GM21360 (cell line): ENCODE data around the gene CCDC71.

Source experiments
- ATAC-seq: cut with Tn5 transposase; IDR thresholded peaks from one replicate; pipeline ENCODE4 v1.9.1; 2021; ENCODE audit warnings: mild to moderate bottlenecking, moderate library complexity; ENCODE audit not compliant: unreplicated experiment

Gene CCDC71

DNA sequence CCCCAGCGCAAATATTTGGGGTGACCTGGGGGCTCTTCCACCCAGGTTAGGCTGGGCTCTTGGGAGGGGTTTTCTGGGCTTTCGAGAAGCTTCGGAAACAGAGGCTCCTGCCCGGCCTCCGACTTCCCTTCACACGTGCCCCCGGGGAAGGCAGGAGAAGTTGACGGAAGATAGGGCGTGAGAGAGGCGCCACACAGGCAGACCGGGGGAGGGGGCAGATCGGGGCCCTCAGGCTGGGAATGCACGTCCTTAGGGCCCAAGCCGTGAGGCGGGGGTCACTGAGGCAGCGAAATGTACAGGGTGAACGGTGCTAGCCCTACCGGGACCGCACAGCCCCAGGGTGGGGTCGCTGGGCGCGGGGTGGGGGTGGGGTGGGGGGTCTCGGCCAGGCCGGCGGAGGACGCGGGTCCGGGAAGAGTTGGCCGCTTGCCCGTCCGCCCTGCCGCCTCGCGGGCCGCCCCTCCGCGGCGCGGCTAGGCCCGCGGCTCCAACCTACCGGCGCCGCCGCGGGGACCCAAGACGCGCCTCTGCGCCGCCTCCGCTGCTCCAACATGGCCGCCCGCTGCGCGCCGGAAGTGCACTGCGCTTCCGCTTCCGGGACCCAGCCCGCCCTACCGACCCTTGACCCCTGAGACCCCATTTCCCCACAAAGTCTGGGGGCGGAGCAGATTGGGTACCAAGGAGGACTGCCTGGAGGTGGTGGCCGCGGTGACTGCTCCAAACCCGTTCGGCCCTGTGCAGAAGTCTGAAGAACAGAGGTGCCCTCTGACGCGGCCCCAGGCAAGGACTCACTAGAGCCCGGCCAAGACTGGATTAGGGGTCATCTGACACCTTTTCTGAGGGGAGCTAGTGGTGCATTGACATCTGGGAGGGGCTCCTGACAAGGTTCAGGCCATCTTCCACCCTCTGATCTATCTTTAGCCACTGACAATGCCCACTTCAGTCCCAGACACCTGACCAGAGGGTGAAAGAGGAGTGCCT, at the start of gene CCDC71:
TSS of gene CCDC71 (minus strand) at position 561 of the 981 bp plus-strand sequence. CDS start 2,123 bp downstream, outside the sequence.
- ATAC-seq = peak; percentile 72

DNA sequence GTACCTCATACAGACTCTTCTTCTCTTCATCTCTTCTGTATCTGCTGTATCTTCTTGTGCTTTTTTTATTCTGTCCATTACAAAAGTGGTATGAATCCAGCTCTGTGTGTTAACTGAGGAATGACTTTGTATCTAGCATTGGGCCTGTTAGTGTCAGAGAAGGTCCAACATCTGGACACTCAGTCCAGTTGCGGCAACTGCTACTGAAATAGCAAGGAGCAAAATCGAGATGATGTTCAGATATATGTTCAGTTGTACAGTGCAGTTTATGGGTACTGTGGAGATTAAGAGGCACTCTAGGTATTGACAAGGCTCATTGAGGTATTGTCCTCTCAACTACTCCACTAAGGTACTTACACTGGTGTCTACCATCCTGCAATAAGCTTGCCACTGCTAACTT, 47.9 kb upstream of the CCDC71 start:
- ATAC-seq = no peak

DNA sequence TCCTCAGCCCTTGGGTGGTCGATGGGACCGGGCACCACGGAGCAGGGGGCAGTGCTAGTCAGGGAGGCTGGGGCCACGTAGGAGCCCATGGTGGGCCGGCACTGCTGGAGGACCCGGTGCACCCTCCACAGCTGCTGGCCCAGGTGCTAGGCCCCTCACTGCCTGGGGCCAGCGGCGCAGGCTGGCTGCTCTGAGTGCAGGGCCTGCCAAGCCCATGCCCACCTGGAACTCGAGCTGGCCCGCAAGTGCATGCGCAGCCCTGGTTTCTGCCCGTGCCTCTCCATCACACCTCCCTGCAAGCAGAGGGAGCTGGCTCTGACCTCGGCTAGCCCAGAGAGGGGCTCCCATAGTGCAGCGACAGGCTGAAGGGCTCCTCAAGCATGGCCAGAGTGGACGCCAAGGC, 47.4 kb upstream of the CCDC71 start:
- no peak for ATAC-seq

DNA sequence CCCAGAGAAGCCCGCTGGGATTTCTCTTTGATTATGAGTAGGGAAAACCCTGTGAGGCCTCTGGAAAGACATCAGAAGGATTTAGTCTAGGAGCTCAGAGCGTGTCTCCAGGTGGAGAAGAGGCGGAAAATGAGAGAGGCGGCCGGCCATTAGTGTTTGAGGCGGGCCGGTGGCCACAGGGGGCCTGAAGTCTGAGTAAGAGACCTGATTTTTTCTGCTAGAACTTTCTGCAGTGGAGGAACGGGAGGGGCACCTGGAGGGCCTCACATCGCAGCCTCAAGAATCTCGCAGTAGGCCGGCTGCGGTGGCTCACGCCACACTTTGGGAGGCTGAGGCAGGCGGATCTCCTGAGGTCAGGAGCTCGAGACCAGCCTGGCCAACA, 33.8 kb upstream of the CCDC71 start:
- ATAC-seq = no peak

DNA sequence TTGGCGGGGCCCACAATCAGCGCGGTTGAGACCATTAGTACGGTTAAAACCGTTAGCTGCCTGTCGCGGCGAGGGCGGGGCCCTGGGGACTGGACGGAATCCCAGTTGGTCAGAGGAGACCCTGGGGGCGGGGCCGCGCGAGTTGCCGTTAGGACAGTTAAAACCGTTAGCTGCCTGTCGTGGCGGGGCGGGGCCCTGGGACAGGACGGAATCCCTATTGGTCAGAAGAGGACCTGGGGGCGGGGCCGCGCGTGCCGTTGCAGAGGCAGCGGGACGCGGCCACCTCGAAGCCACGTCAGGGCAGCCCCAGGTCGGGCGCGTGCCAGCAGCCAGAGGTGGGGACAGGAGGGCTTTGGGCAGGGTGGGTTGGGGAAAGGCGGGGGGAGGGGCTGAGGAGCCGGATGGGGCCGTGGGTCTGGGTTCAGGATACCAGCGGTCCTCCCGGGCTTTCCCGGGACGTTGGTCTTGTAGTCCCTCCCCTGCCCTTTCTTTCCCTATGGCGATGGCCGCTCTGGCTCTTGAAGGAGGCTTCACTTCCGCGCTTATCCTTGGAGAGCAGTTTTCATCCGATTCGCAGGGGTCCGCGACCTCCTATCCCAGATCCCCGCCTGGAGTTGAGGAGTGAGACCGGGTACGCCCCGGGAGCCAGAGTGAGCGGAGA, 33.2 kb upstream of the CCDC71 start:
- ATAC-seq = no peak

DNA sequence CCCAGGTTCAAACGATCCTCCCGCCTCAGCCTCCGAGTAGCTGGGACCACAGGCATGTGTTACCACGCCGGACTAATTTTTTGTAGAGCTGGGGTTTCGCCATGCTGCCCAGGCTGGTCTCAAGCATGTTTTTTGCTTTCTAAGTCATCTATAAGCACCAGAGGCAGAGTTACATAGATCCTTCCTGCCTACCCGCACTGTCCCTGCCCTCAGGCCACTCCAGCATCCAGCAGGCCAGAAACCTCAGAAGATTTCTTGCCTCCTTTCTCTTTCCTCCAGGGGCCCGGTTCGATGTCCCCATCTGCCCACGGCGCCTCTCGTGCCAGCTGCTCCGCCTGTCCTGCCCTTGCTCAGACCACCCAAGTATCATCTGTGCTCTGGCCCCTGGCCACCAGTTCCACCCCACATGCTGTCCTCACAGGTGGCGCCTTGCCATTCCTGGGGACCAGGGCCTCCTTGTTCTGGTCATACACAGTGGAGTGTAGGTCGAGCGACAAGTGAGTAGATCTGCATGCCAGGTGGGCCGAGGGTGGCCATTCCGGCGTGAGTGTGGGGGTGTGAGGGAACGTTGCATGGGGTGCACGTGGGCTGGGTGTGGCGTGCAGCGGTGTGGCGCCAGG, 32.6 kb upstream of the CCDC71 start:
- ATAC-seq = no peak

DNA sequence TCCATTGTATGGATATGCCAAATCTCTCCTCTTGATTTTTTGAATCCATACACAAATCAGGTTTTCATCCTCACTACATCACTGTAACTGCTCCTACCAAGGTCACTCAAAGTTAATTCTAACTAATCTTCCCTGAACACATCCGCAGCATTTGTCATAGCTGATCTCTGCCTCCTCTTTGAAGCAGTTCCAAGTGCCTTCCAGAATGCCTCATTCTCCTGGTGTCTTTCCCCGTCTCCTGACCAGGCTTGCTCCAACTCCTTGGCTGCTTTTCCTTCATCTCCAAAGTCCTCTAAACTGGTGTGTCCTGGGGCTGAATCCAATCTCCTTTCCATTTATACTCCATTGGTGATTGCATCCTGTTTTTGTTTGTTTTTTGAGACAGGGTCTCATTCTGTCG, 32.0 kb upstream of the CCDC71 start:
- ATAC-seq = no peak

DNA sequence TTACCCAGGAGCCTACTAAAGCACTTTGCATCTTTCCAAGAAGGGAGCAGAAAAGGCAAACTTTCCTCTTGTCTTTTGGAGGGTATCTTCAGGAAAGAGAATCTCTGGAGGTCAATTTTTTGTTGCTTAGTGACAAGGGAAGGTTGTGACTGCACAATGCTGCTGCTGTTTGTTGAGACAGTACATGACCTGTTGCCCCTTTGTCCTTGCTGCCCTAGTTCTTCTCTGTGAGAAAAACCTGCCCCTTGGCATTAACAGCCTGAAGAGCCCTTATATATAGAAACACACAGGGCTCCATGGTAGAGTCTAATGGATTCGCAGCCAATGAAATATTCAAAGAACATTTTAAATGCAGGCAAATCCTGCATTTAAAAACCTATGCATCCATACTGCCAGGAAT, 25.6 kb upstream of the CCDC71 start:
- no peak for ATAC-seq

DNA sequence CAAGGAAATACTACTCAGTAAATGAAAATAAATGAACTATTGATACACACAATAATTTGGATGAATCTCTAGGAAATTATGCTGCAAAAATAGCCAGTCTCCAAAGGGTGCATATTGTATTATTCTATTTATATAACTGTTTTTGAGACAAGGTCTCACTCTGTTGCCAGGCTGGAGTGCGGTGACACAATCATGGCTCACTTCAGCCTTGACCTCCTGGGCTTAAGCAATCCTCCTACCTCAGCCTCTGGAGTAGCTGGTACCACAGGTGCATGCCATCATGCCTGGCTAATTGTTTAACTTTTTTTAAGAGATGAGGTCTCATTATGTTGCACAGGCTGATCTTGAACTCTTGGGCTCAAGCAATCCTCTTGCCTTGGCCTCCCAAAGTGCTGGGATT, 17.7 kb upstream of the CCDC71 start:
- ATAC-seq = no peak

DNA sequence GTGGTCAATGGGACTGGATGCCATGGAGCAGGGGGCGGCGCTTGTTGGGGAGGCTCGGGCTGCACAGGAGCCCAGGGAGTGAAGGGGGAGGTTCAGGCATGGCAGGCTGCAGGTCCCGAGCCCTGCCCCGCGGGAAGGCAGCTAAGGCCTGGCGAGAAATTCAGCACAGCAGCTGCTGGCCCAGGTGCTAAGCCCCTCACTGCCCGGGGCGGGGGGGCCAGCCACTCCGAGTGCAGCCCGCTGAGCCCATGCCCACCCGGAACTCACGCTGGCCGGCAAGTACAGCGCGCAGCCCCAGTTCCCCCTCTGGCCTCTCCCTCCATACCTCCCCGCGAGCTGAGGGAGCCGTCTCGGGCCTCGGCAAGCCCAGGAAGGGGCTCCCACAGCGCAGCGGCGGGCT, 16.6 kb upstream of the CCDC71 start:
- ATAC-seq = no peak

DNA sequence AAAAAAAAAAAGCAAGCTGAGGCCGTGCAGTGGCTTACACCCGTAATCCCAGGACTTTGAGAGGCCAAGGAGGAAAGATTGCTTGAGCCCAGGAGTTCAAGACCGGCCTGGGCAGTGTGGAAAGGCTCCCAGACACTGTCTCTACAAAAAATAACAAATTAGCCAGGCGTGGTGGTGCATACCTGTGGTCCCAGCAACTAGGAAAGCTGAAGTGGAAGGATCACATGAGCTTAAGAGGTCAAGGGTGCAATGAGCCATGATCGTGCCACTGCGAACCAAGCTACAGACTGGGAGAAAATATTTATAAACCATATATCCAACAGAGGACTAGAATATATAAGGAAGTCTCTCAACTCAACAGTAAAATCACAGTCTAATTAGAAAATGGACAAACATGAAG, 15.2 kb upstream of the CCDC71 start:
- ATAC-seq = no peak

DNA sequence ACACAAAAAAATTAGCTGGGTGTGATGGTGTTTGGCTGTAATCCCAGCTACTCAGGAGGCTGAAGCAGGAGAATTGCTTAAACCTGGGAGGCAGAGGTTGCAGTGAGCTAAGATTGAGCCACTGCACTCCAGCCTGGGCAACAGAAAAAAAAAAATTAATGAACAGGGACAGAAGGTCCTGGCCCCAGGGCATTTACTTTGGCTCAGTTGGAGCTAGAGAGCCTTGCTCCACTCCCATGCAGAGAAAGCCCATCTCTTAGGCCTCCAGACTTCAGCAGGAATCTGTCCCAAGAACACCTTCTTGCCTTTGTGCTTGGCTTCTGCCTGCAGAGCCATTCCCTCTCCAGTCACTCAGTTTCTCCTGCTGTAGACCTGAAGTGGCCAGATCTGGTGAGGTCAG, 14.0 kb upstream of the CCDC71 start:
- no peak for ATAC-seq

DNA sequence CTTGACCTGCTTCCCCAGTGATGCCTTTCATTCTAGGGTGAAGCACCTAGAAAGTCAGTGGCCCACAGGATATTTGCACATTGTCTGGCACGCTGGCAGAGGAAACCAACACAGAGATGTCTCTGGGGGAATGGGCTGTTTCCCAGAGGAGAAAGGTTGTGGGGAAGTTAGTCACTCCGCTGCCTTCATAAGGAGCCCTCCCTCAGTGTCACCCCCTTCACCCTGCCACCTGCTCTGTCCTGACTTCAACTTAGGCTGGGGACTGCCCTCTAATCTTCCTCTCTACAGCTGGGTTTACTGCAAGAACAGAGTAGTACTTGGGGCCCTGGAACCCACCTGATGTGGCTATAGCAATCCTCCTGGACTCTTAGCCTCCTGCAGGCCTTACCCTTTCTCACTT, 10.9 kb upstream of the CCDC71 start:
- no peak for ATAC-seq

DNA sequence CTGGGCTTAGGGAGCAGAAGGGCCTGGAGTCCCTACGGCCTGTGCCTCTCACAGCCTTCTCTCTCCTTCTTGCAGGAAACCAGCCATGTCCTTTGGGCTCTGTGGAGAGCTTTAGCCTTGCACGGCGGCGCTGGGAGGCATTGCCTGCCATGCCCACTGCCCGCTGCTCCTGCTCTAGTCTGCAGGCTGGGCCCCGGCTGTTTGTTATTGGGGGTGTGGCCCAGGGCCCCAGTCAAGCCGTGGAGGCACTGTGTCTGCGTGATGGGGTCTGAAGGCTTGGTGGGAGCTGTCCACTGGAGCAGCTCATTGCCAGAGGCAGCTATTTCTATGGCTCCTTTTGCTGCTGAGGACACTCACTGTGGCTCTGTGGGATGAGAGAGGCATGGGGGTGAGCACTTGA, 9.4 kb upstream of the CCDC71 start:
- ATAC-seq = no peak

DNA sequence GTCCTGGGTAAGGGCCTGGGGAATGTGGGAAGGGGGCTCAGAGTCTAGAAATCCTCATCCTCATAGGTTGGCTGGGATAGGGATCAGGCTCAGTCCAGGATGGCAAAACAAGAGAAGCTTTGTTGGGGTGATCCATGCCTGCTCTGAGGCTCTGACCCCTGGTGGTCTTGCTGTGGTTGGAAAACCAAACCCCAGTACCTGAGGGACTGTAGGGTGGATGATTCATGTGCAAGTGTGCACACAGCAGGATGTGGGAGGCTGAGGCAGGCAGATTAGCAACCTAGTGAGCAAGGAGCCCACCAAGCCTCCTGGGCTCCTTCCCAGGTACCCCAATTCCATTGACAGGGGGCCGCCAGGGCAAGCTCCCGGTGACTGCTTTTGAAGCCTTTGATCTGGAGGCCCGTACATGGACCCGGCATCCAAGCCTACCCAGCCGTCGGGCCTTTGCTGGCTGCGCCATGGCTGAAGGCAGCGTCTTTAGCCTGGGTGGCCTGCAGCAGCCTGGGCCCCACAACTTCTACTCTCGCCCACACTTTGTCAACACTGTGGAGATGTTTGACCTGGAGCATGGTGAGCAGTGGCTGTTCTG, 8.4 kb upstream of the CCDC71 start:
- no peak for ATAC-seq

DNA sequence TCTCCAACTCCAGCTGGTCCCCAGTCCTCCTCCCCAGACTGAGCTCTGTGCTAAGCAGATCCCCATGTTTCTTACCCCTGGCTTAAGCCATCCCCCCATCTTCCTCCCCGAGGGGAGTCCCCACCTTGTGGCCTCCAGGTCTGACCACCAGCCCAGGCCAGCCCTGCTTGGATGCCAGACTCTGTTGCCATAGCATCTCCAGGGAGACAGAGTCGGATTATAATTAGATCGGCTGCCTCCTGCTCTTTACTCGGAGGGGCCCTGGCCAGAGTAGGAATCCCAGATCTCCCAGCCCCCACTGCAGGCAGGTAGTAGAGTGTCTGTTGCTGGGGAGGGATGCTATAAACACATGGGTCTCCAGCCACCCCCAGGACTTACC, 7.7 kb upstream of the CCDC71 start:
- no peak for ATAC-seq

DNA sequence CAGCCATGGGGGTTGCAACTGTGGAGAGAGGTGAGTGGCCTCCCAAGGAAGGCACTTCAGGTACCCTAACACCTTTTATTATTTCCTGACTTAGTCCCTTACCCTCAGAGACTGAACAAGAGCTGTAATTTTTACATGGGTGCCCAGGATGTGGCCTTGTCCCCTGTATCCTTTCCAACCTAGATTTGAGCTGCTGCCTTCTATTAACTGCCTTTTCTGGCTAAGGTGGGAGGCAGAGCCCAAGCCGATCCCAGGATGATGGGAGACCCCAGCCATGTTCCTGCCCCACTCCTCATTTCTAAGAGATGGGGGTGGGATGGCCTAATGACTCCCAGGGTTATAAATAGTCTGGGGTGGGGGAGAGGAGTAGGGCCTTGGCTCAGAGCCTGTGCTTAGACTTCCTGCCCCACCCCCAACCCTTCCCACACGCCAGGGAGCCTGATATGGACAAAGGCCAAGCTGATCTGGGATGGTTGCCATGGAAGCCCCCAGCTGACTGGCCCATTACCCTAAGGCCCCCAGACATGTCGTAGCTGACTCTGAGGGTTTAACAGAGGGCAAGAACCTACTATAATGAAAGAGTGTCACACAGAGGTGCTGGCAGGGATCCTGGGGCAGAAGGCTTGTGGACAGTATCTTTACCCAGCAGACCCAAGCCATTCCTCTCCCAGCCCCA, 7.1 kb upstream of the CCDC71 start:
- no peak for ATAC-seq

DNA sequence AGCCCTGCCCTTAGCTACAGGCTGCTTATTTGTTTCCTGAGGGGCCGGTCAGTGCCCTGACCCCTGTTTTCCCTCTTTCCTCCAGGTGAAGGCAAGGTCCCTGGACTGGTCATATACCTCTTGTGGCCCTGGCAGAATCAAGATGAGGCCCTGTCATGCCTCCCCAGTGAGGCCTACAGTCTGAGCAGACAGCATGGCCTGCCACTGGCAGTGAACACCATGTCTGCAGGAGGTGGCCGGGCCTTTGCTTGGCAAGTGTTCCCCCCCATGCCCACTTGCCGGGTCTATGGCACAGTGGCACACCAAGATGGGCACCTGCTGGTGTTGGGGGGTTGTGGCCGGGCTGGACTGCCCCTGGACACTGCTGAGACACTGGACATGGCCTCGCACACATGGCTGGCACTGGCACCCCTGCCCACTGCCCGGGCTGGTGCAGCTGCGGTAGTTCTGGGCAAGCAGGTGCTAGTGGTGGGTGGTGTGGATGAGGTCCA, 6.5 kb upstream of the CCDC71 start:
- no peak for ATAC-seq

DNA sequence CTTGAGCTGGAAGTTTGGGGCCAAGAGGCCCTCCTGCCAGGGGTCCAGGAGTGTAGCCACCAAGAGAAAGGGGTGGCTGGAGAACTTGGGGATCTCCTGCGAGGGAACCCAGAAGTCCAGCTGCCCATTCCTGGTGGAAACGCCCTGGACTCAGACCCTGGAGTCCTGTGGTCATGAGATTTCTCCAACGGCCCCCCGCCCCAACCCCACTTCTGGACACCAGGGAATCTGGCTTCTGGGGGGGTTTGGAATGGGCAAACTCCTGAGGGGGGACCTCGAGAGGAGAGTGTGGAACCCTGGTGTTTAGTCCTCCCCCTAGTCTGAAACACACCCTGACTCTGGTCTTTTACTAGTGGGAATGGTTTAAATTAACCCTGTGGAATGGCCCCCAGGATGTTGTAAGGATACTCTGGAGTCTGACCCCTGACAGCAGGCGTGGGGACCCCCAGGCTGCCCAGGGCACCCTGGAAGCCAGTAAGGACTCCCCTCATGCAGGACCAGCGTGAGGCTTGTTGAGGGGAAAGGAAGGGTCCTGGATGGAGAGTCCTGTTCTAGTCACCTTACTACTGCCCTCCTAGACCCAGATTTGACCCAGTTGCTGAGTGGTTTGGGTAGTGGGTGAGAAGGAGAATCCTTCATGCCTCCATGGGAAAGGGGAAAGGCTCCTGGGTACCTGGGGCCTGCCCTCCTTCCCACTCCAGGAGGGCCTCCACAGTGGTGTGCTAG, 5.8 kb upstream of the CCDC71 start:
- ATAC-seq = no peak

DNA sequence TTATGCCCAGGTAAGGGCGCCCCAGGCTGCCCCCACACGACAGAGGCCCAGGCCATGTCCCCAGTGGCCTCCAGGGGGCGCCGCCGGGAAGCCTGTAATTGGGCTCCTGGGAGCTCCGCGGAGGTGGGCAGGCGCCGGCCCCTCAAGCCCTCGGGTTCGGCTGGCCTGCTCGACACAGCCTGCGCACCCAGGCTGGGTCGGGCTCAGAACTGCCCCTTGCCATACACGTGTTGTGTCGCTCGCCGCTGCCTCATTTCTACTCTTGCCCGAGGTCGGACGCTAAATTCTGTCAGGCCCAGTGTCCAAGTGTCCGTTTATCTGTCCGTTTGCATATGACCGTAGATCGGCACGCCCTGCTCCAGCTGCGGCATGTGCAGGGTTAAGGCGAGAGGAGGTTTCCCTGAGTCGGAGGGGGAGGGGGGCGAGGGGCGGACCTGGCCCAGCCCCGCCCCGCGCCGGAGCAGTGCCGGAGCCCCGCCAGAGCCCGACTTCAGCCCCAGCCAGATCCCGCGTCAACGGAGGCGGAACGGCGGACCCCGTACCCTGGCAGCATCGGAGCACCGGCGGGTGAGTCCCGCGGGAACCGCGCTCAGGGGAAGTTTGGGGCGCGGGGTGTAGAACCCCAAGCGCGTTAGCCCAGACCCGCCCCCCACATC, 5.1 kb upstream of the CCDC71 start, which contains the start of gene KLHDC8B:
TSS of gene KLHDC8B (plus strand) at position 480 of the 656 bp plus-strand sequence. CDS start 1,172 bp downstream, outside the sequence.
- no peak for ATAC-seq
